GM21529 (cell line): ENCODE results near the gene SIM1.
A peak's percentile ranks its signal among the peaks of the same experiment; 100 is the strongest.

ENCODE experiments used
- ATAC-seq: cut with Tn5 transposase; IDR thresholded peaks from one replicate; pipeline ENCODE4 v1.9.1; 2021; ENCODE audit not compliant: unreplicated experiment

The SIM1 gene, protein sequence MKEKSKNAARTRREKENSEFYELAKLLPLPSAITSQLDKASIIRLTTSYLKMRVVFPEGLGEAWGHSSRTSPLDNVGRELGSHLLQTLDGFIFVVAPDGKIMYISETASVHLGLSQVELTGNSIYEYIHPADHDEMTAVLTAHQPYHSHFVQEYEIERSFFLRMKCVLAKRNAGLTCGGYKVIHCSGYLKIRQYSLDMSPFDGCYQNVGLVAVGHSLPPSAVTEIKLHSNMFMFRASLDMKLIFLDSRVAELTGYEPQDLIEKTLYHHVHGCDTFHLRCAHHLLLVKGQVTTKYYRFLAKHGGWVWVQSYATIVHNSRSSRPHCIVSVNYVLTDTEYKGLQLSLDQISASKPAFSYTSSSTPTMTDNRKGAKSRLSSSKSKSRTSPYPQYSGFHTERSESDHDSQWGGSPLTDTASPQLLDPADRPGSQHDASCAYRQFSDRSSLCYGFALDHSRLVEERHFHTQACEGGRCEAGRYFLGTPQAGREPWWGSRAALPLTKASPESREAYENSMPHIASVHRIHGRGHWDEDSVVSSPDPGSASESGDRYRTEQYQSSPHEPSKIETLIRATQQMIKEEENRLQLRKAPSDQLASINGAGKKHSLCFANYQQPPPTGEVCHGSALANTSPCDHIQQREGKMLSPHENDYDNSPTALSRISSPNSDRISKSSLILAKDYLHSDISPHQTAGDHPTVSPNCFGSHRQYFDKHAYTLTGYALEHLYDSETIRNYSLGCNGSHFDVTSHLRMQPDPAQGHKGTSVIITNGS

DNA sequence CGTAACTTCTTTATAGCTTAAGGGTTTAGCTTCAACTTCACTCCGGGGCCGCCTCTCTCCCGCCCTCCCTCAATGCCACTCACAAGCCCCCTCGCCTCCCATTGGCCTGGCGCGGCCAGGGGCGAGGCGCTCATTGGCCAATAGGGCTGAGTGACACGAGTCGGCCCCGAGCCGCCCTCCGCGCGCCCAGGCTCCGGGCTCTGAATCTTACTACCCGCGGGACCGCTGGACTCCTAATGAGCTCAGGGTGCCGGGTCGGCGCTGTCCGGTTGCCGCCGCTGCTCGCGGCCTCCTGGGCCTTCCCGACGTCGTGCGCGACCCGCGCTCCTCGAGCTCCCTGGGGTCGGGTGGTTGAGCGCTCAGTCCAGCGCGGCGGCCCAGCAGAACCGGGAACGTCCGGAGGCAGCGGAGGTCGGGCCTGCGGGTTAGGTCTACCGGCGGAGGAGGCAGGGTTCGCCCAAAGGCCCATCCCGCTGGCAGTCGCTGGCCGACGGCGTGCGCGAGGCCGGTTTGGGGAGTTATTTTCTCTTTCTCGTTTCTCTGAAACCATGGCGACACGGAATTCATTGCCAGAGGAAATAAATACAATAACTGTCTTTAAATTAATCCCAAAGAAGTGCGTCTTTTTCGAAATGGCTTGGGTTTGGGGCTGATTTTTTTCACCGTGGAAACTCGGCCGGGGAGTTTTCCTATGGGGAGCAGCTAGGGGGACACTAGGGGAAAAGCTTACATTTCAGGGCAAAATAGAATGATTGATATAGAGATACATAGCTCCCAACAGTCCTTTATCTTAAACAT lies at the start of gene SIM1:
Gene SIM1, minus strand, starts transcription at position 19 of the 798 bp plus-strand sequence. CDS start 1,453 bp downstream, outside the sequence.
- ATAC-seq = peak; percentile 70

DNA sequence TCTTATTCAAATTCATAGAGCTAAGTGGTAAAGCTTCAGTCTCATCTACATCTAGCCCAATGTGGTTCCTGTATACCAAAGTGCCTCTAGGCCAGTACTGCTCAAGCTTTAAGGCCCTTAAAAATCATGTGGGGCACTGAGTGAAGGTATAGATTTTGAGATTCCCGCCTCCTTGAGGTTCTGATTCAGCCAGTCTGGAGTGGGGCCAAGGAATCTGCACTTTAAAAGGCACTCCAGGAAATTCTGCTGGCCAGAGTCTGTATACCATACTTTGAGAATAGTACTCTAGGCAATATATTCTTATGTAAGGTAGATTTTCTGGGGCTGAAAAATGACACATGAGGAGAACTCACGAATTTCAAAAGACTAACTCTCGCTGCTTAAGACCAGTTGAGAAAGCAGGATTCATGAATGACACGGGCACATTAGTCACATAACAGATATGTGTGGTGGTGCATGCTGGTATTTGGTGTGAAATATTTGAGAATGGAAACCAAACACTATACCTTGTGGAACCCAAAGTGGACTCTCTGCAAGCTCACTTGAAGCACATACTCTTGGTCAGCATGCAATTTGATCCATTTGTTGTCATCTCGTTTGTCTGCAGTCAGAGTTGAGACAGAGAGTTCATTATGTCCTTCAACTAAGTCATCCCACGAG lies 47.6 kb upstream of the SIM1 start:
- no peak for ATAC-seq

DNA sequence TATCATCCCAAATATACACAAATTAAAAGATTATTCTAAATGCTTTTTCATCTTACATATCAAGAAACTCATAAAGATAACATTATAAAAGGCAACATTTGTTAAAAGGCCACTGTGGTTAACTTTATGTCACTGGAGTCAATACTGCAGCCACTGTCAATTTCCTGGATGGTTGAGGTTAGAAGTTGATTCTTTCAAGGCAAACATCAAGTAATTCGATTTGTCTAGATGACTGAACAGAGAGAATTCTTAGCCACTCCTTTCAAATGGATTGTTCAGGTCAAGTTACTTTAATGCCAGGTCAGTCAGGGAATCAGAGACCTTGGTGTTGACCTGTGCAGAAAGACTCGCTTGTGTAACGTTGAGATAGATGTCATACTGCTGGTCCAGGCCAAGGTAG lies 44.4 kb upstream of the SIM1 start:
- no peak for ATAC-seq

DNA sequence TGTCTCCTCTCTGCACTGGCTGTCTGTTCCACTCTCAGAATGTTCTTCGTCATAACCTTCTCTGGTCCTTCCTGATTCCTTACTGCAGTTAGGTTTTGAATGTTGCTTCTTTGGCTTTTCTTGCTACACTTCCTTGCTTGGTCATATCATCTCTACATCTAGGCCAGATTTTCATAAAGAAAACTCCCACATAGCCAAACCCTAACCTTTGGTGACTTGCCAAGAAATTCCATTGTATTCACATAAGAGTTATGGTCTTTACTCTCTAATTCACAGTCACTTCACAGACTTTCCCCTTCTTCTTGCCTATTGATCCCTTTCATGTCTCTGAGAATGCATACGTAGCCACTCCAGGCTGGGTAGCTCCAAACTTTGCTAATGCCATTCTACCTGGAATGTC lies 41.9 kb upstream of the SIM1 start:
- ATAC-seq = no peak

DNA sequence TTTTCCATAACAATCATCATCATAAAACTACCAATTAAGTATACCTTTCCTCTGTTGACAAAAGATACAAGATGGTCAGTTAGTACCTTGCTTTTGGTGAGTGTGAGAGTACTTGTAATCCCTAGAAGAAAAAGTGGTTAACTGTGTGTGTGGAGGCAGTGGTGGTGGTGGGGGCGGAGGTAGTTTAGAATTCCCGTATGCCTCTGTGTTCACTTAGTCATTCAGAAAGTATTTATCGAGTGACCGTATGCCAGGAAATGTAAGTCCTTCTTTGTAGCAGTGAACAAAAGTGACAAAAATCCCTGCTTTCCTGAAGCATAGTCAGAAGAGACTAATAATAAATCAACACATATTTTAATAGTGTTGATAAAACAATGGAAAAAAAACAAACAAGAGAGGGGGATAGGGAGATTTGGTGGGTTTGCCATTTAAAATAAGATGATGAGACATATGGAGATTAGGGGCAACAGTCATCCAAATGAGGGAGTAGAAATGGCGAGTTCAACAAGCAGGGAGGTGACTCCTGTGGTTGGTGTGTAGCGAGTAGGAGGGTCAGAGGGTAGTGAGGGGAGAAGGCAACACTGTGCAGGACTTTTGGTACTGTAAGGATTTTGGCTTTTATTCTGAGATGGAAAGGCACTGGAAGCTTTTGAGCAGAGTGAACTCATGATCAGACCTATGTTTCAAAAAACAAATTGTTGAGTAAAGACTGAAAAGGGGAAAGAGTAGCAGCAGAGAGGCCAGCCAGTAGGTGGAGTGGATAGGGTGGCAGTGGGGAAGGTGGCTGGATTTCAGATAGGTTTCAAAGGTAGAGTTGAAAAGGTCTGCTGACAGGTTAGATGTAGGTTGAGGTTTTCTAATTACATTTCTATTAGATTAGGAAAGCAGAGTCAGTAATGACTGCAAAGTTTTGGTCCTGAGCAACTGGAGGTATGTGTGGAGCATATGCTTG lies 40.3 kb upstream of the SIM1 start:
- peak; percentile 78 for ATAC-seq

DNA sequence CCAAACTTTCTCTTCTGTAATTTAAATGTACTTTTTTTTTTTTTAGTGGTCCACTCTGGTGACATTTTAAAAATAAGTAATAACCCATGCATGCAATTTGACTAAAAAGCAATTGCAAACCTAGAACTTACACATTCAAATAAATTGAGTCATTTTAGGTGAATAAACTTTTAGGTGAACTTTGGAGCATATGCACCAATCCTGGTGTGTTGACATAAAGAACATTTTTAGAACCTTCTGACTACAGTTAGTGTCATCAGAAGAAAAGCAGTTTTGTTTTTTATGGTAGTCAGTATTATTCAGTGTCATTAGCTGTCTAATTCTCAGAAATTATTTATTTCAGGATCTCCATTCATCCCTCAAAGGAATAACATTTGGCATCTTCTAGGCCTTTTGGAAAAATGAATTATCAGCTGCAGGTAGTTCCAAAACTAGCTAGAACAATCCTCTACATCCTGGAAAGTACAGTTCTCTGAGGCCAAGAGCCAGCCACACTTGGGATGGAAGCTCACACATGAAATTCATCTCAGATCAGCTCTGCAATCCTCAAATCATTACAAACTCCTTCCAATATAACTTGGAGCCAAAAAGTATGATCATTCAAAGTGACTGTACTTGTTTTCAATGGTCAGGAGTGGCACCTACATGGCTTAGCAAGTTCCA lies 38.5 kb upstream of the SIM1 start:
- no peak for ATAC-seq

DNA sequence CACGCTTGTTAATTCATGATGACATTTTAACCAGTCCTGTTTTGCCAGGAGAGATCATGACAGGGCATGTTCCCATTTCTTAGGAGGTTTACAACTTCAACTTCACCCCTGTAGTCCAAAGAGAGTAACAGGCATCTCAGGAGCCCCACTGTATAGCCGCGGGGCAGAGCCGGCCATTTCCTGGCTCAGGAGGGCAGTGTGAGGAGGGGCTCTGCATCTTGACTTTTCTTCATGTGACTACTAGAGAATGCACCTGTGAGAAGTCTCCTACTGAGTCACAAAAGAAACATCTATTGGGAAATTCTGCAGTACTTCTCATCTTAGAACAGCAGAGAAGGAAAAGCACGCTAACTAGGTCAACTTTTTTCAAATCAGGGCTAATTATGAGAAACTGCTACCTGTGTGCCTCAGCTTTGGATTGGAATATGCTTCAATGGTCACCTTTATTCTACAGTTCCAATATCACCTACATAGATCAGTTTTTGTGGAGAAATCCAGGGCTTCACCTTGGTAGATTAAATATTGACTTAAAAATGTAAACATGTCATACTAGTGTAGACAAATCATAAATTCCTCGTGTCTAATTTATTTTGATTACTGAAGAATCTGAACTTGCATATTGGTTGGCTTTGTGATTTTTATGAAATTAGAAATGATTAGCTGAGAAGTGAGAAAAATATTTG lies 28.6 kb upstream of the SIM1 start:
- no peak for ATAC-seq

DNA sequence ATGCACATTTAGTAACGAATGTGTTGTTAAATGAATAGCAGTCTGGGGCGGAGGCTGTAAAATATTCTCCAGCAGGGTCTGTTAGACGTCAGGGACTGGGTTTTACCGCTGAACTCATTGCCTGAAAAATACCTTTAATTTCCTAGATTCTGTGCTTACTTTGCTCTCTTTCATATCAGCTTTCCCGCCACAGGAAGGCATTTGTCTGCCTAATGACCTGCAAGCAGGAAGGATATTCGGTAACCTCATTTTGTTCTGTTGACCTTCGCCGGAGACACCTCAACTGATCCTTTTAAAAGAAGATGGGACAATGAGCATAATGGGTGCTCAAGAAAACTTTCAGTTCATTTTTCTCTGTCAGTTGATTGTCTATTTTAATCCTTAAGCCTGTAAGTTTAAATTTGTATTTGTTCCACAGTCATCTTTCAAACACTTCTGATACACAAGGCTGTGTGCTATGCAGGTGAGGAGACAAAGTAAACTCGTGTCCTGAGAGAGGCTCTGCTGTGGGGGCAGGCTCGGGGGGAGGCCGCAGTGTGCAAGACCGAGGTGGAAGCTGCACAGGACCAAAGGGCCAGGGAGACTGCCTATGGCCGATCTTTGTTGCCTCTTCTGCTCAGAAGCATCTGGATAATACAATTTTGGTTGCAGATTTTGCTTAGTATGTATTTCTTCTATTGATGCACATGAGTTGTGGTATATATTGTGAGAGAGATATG lies 27.4 kb upstream of the SIM1 start:
- ATAC-seq = no peak

DNA sequence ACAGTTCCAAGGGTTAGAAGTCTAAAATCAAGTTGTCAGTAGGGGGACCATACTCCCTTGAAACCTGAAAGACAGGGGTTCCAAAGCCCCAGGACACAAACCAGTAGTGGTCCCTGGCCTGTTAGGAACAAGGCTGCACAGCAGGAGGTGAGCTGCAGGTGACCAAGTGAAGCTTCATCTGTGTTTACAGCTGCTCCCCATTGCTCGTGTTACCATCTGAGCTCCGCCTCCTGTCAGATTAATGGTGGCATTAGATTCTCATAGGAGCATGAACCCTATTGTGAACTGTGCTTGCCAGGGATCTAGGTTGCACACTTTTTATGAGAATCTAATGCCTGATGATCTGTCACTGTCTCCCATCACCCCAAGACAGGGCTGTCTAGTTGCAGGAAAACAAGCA lies 25.3 kb upstream of the SIM1 start:
- ATAC-seq = no peak

DNA sequence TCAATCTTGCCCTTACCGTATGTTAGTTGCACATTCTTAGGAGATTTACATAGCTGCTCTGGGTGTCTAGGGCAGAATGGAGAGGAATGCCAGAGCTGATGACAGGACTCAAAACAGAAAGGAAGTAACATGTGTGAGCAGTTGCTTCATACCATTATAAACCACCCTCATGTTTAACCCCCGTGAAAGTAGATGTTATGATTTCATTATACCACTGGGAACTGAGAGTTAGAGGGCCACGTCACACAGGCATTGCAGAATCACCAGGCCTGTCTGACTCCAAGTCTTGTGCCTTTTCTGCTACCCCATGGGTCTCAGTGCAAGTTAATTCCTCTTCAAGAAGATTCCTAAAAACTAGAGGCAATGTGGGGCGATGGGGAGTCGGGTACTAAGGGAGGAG lies 23.5 kb upstream of the SIM1 start:
- no peak for ATAC-seq

DNA sequence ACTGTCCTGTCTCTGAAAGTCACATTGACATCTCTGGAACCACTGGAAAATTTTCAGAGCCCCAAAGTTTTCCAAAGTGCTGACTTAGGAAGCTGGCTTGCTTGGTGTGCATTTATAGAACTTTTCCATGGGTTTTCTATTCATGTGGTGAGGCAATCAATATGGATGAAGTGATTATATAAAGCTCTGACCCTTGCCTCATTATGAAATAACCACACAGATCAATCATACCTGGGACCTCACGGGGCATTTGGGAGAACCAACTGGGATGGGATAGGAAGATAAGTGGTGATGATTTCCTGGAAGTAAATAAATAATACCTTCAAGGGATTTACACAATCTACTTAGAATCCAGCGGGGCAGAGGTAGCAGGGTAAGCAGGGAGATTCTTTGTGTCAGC lies 22.9 kb upstream of the SIM1 start:
- no peak for ATAC-seq

DNA sequence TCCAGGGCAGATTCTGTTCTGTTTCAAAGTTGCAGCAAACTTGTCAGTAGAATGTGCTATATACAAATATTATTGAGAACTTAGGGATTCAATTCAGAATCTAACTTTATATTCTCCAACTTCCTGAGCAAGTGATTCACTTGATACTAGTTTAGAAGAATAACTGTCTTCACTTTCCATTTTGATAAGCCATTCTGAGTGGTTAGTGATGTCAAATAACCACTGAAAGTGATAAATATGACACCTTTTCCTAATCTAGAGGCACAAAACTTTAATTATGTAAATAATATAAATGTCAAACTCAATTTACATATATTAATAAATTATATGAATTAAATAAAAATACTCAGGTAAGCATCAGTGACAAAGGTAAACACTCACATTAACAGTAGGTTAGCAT lies 20.5 kb upstream of the SIM1 start:
- ATAC-seq = no peak

DNA sequence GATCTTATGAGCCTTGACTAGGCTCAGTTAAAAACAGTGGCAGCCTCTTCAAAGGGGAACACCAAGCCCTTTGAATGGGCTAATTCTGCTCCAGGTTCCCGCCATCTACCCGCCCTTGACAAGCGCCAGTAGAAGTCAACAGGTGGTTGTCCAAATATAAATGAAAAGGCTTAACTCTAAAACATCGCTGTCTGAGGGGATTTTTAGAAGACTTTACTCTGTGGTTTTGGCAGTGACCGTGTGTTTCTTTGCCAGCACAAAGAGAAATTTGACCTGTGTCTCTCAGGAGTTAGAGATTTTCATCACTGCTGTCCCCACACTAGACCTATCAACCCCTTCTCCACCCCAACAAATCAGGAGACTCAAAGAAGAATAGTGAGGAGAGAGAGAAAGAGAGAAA lies 19.8 kb upstream of the SIM1 start:
- ATAC-seq = peak; percentile 37

DNA sequence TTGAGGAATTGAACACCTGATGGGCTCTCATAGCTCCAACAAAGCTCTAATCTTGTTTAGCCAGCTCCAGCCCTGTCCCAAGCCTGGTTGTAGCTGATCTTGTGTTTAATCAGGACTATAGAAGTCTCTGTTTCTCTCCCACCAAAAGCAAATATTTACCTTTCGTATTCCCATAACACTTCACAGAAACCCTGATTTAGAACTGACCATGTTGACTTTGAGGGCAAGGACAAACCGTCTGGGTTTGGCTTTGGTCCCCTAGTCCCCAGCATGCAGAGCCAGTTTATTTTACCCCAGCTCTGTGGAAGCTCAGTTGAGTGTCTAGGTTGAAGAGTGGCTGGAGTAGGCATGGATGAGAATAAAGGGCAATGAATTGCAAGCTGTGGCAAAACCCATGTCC lies 18.0 kb upstream of the SIM1 start:
- no peak for ATAC-seq

DNA sequence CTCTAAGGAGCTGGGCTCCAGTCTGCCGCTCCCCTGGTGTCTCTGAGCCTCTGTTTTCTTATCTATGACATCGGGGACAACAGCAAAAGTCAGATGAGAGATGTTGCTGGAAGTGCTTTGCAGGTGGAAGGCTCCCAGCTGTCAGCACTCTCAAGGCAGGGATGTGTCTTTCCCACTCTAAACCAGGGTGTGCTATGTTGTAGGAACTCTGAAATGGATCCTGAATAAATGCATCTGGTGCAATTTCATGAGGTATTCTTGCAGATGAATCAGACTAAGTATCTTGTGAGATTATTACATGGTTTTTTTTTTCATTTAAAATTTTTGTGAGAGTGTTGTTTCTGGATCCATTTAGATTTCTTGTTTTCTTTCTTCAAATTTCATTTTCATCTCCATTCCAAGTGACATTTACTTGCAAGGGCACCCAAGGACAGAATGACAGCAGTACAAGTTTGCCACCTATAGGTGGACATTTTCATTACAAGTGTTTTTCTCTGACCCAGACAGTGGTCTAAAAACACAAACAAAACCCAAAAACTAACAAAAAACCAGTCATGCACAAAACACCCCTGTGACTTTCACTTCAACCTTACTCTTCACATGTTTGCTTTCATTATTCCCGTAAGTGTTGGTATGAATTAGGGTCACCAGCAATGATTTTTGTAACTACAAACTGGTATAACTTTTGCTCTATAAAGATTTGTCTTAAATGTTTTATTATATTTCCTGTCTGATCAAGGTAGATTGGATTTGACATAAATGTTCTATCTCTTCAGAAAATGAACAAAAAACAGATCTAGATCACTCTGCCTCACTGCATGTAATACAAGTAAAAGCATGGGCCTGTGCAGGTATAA lies 14.7 kb upstream of the SIM1 start:
- peak; percentile 44 for ATAC-seq

DNA sequence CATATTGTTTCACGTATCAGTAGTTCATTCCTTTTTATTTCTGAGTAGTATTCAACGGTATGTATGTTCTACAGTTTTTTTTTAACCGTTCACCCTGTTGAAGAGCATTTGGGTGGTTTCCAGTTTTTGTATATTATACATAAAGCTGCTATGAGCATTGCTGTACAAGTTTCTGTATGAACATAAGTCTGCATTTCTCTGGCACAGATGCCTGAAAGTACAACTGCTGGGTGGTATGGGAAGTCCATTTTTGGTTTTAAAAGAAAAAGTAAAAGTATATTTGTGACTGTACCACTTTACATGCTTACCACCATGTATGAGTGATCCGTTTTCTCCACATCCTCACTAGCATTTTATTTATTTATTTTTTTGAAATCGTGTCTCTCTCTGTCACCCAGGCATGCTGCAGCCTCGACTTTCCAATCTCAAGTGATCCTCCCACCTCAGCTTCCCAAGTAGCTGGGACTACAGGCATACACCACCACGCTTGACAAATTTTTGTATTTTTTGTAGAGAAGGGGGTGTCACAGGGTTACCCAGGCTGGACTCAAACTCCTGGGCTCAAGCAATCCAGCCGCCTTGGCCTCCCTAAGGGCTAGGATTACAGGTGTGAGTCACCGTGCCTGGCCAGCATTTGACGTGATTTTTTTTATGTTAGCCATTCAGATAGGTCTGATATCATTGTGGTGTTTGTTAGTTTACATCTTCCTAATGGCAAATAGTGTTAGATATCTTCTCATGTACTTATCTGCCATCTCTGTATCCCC lies 11.0 kb upstream of the SIM1 start:
- ATAC-seq = peak; percentile 73

DNA sequence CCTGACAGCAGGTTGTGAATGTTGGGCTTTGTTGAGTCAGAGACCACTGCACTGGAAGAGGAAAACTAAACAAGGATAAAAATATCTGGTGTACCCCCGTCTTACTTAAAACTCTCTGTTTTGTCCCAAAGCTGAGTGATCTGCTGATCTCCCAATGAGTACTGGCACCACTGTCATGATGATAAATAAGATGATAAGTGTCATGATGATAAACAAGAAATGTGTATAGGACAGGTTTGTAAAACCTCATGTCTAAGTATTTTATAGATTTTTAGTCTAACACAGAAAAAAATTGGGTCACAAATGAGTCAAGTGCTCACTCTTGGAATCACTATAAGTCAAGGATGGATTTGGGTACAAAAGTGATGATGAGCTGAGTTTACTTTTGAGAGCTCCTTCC lies 8.5 kb upstream of the SIM1 start:
- ATAC-seq = no peak
